Activated CD8-positive, alpha-beta memory T cell treated with anti-CD3 and anti-CD28 coated beads for 4 hours (primary cell): ENCODE data around the gene RPP21.

Experiments
- DNase-seq, 2 donors: peaks; one replicate each; pipeline ENCODE4 v3.0.0-alpha.2; 2020; ENCODE audit warnings: low read depth in 2 of 2

Gene RPP21

GRCh38 chr6:30380464-30380863, 35.5 kb downstream of the RPP21 start:
- no peak for DNase-seq

DNA sequence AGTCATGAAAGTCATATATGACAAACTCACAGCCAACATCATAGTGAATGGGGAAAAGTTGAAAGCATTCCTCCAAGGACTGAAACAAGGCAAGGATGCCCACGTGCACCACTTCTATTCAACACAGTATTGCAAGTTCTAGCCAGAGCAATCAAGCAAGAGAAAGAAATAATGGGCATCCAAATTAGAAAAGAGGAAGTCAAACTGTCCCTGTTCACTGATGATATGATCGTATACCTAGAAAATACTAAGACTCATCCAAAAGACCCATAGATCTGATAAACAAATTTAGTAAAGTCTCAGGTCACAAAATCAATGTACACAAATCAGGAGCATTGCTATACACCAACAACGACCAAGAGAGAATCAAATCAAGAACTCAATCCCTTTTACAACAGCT, 41.2 kb downstream of the RPP21 start:
- DNase-seq = no peak

DNA sequence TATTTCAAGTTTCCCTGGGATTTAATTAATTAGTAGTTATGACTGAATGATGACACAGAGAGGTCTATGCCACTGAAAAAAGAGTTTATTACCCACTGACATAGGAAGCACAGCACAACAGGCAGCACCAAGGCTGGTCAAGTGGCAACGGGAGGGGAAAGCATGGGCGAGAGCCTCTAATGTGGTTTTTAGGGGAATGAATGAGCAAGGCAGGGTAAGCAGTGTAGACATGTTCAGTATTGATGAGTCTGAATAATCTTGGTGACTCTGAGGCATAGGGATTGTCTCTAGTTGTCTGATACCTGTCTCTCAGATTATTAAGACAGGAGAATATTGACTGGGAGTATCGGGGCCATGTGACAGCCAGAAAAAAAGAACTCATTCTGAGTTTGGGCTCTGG, 46.3 kb downstream of the RPP21 start:
- no peak for DNase-seq

DNA sequence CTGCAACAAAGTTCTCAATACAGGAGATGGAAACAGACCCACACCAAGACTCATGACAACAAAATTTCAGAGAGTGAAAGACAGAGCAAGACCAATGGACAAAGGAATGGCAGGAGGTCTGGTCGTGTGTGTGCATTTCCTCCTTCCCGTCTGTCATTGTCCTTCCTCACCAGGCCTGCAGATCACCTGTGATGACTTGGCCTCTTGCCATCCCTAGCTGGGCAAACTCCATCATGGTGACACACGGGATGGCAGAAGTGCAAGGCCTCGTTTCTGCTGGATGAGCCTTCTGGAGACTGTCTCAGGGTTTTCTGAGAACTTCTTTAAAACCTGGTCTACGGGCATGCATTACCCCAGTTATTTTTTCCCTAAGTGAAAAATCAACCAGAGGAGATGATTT, 49.2 kb downstream of the RPP21 start:
- DNase-seq = no peak
